ENCODE results near the gene GTF2I. TPM values are rescaled to one million over a fixed set of nuclear protein-coding genes. Genes with fewer than 3 reads are reported as not detected.
"Not testable (repeated sequence)": the region's sequence is repeated elsewhere in the genome, so short reads cannot be mapped to it uniquely, and the experiment has no call there.

Gene GTF2I
- total RNA-seq, 1 donor from 2014 or later: 112 TPM

GRCh38 chr7:74633451-74633921, 24.0 kb upstream of the GTF2I start:
- TF ChIP-seq CTCF (IDR thresholded peaks at IDR 0.05): no peak
- no peaks in the 10 kb centered on the region for H3K9me3 ChIP-seq
- no peak overlapping the region for H3K4me3 ChIP-seq
- peaks cover 4% of the 10 kb centered on the region in 2 donors for H3K4me1 ChIP-seq
- H3K27ac ChIP-seq: no peak overlapping the region
- DNase-seq (ENCODE audit: low spot score in 2 of 2): no peak
- intact Hi-C loops (cut with DNase I): no loop called here
- no peaks in the 10 kb centered on the region for H3K36me3 ChIP-seq
- no peaks in the 10 kb centered on the region for H3K27me3 ChIP-seq

GRCh38 chr7:74637745-74638144, 19.8 kb upstream of the GTF2I start:
- no peaks in the 10 kb centered on the region for H3K36me3 ChIP-seq
- peaks cover 4% of the 10 kb centered on the region in 2 donors for H3K4me1 ChIP-seq
- TF ChIP-seq CTCF (IDR thresholded peaks at IDR 0.05): no peak
- H3K9me3 ChIP-seq: no peaks in the 10 kb centered on the region
- no peak overlapping the region for H3K27ac ChIP-seq
- H3K27me3 ChIP-seq: no peaks in the 10 kb centered on the region
- no peak overlapping the region for H3K4me3 ChIP-seq
- DNase-seq (ENCODE audit: low spot score in 2 of 2): no peak
- intact Hi-C loops (cut with DNase I): no loop called here

- Histone ChIP-seq H3K27ac (peak overlapping the region in 1 of 2 donors; percentile 48), H3K4me3 (peak overlapping the region in 1 of 2 donors; percentile 55)
- H3K9me3 ChIP-seq; H3K4me1 ChIP-seq; H3K36me3 ChIP-seq; intact Hi-C loops (cut with DNase I); H3K27me3 ChIP-seq: not testable (repeated sequence)
- DNase-seq (ENCODE audit: low spot score in 2 of 2): peak in 1 of 2 donors; percentile 71
Measured at GRCh38 chr7:74650055-74650454, 7.5 kb upstream of the GTF2I start.

- intact Hi-C loops (cut with DNase I); H3K4me1 ChIP-seq; H3K4me3 ChIP-seq; DNase-seq (ENCODE audit: low spot score in 2 of 2); H3K36me3 ChIP-seq; H3K27ac ChIP-seq; H3K27me3 ChIP-seq; H3K9me3 ChIP-seq: not testable (repeated sequence)
Measured at GRCh38 chr7:74650493-74651132, 6.9 kb upstream of the GTF2I start.

- H3K9me3 ChIP-seq; intact Hi-C loops (cut with DNase I); H3K27me3 ChIP-seq; H3K27ac ChIP-seq; H3K4me3 ChIP-seq; H3K36me3 ChIP-seq; DNase-seq (ENCODE audit: low spot score in 2 of 2); H3K4me1 ChIP-seq: not testable (repeated sequence)
Measured at GRCh38 chr7:74651133-74651504, 6.4 kb upstream of the GTF2I start.

- intact Hi-C loops (cut with DNase I): no loop called here
- Histone ChIP-seq H3K9me3 (no peaks in the 10 kb centered on the region), H3K4me1 (peaks cover 0 to 7% of the 10 kb centered on the region in 2 donors), H3K4me3 (no peak overlapping the region), H3K36me3 (no peaks in the 10 kb centered on the region), H3K27ac (no peak overlapping the region), H3K27me3 (no peaks in the 10 kb centered on the region)
- TF ChIP-seq CTCF (IDR thresholded peaks at IDR 0.05): no peak
- DNase-seq (ENCODE audit: low spot score in 2 of 2): no peak
Measured at GRCh38 chr7:74653686-74654181, 3.8 kb upstream of the GTF2I start.

- Histone ChIP-seq H3K27me3 (no peaks in the 10 kb centered on the region), H3K9me3 (no peaks in the 10 kb centered on the region), H3K4me1 (peaks cover 0 to 16% of the 10 kb centered on the region in 2 donors), H3K27ac (no peak overlapping the region), H3K4me3 (no peak overlapping the region), H3K36me3 (no peaks in the 10 kb centered on the region)
- no peak for TF ChIP-seq CTCF (IDR thresholded peaks at IDR 0.05)
- intact Hi-C loops (cut with DNase I): no loop called here
- no peak for DNase-seq (ENCODE audit: low spot score in 2 of 2)
Measured at GRCh38 chr7:74654811-74655210, 2.7 kb upstream of the GTF2I start.
